D721Med (cell line): Measurements from ENCODE around the gene PHACTR1.
A peak's percentile ranks its signal among the peaks of the same experiment; 100 is the strongest.

ENCODE experiments used
- DNase-seq: peaks from one replicate; pipeline ENCODE4 v3.0.0; 2011; ENCODE audit warnings: low spot score; ENCODE audit not compliant: insufficient read length
- FAIRE-seq: peaks from 2 replicates; lab custom pipeline; 2011; peaks lifted over from hg19 to GRCh38; lab: Jason Lieb, UNC
- CTCF ChIP-seq: IDR thresholded peaks from 2 replicates; pipeline ENCODE4 v1.5.1; 2012; ENCODE audit warnings: mild to moderate bottlenecking, control low read depth; ENCODE audit not compliant: insufficient read depth; ENCODE audit errors: missing control alignments

Gene PHACTR1

GRCh38 chr6:13336553-13336952 is 620.0 kb downstream of the PHACTR1 start:
- FAIRE-seq (peak; percentile 66), DNase-seq (peak; percentile 47)
- TF ChIP-seq CTCF: peak; percentile 94

GRCh38 chr6:13338038-13338437 is 621.5 kb downstream of the PHACTR1 start:
- no peak for TF ChIP-seq CTCF
- no peak for DNase-seq
- FAIRE-seq: no peak
